Fibroblast of skin of right biceps (primary cell): Measurements from ENCODE around the gene RARRES2.
A peak's percentile ranks its signal among the peaks of the same experiment; 100 is the strongest.

Experiments
- DNase-seq: peaks from one replicate; pipeline ENCODE4 v3.0.0-alpha.2; 2013

The RARRES2 gene

GRCh38 chr7:150376560-150376959 is 35.1 kb upstream of the RARRES2 start:
- no peak for DNase-seq

GRCh38 chr7:150375662-150376521 is 34.5 kb upstream of the RARRES2 start:
- no peak for DNase-seq

GRCh38 chr7:150374472-150374871 is 33.0 kb upstream of the RARRES2 start:
- no peak for DNase-seq

- DNase-seq = no peak
Observed at GRCh38 chr7:150374026-150374425, 32.6 kb upstream of the RARRES2 start.

- DNase-seq = no peak
Observed at GRCh38 chr7:150373049-150373801, 31.8 kb upstream of the RARRES2 start.

GRCh38 chr7:150372271-150373048 is 31.0 kb upstream of the RARRES2 start:
- DNase-seq = no peak

GRCh38 chr7:150371996-150372270 is 30.5 kb upstream of the RARRES2 start:
- no peak for DNase-seq

- no peak for DNase-seq
Observed at GRCh38 chr7:150371131-150371995, 29.9 kb upstream of the RARRES2 start.

- DNase-seq = peak; percentile 63
Observed at GRCh38 chr7:150370612-150371071, 29.2 kb upstream of the RARRES2 start.

- DNase-seq = no peak
Observed at GRCh38 chr7:150369748-150370501, 28.5 kb upstream of the RARRES2 start.

- DNase-seq = peak; percentile 65
Observed at GRCh38 chr7:150368884-150369747, 27.7 kb upstream of the RARRES2 start.

- DNase-seq = peak; percentile 85
Observed at GRCh38 chr7:150368096-150368883, 26.9 kb upstream of the RARRES2 start, which contains the start of gene REPIN1. Gene REPIN1 (plus strand): TSS chr7:150368822. CDS start chr7:150369712, 890 bp downstream.

- no peak for DNase-seq
Observed at GRCh38 chr7:150367677-150368095, 26.3 kb upstream of the RARRES2 start.

- no peak for DNase-seq
Observed at GRCh38 chr7:150365673-150366398, 24.4 kb upstream of the RARRES2 start.

- DNase-seq = no peak
Observed at GRCh38 chr7:150365194-150365593, 23.8 kb upstream of the RARRES2 start.

- no peak for DNase-seq
Observed at GRCh38 chr7:150363872-150364271, 22.4 kb upstream of the RARRES2 start.

- no peak for DNase-seq
Observed at GRCh38 chr7:150363370-150363769, 21.9 kb upstream of the RARRES2 start.

- no peak for DNase-seq
Observed at GRCh38 chr7:150361807-150362621, 20.6 kb upstream of the RARRES2 start.
